22Rv1 (cell line): Measurements from ENCODE around the gene CDK3.

Experiments used
- H3K27ac ChIP-seq: fragments of 450-650 bp; 2 replicates; pipeline ENCODE4 v1.5.1; 2017
- CTCF ChIP-seq: fragments of 450-650 bp; IDR thresholded peaks from 2 replicates; pipeline ENCODE4 v1.5.1; 2017; ENCODE audit warnings: mild to moderate bottlenecking
- ZFX ChIP-seq: fragments of 450-650 bp; IDR thresholded peaks from 2 replicates; pipeline ENCODE4 v1.6.1; 2017; ENCODE audit warnings: antibody characterized with exemption, borderline replicate concordance

Gene CDK3

GRCh38 chr17:75981019-75981615 is 19.5 kb upstream of the CDK3 start:
- TF ChIP-seq CTCF, result no peak
- TF ChIP-seq ZFX, result no peak
- no peak overlapping the region for H3K27ac ChIP-seq

- no peak for TF ChIP-seq ZFX
- TF ChIP-seq CTCF, result no peak
- no peak overlapping the region for H3K27ac ChIP-seq
Measured at GRCh38 chr17:75983501-75984181, 17.0 kb upstream of the CDK3 start.

- no peak for TF ChIP-seq CTCF
- no peak overlapping the region for H3K27ac ChIP-seq
Measured at GRCh38 chr17:75985986-75986385, 14.7 kb upstream of the CDK3 start.

GRCh38 chr17:75987041-75987440 is 13.6 kb upstream of the CDK3 start:
- no peak for TF ChIP-seq ZFX
- no peak for TF ChIP-seq CTCF
- H3K27ac ChIP-seq, result no peak overlapping the region

DNA sequence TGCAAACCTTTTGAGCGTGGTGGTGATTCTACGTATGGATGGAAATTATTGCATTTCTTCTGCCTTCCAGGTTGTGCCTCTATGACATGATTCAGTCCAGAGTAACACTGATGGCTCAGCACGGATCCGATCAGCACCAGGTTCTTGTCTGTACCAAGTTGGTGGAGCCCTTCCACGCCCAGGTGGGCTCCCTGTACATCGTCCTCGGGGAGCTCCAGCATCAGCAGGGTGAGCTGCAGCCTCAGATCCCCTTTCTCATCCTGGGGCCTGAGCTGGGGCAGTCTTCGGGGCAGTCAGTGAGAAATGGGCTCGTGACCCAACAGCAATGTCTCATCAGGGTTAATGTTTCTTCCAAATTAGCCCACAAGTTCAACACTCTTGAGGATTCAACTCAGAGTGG is 9.3 kb upstream of the CDK3 start:
- H3K27ac ChIP-seq, result no peak overlapping the region
- TF ChIP-seq CTCF (no peak), ZFX (no peak)

- H3K27ac ChIP-seq, result no peak overlapping the region
- TF ChIP-seq CTCF, result no peak
Measured at GRCh38 chr17:75994802-75995370, 5.8 kb upstream of the CDK3 start.

DNA sequence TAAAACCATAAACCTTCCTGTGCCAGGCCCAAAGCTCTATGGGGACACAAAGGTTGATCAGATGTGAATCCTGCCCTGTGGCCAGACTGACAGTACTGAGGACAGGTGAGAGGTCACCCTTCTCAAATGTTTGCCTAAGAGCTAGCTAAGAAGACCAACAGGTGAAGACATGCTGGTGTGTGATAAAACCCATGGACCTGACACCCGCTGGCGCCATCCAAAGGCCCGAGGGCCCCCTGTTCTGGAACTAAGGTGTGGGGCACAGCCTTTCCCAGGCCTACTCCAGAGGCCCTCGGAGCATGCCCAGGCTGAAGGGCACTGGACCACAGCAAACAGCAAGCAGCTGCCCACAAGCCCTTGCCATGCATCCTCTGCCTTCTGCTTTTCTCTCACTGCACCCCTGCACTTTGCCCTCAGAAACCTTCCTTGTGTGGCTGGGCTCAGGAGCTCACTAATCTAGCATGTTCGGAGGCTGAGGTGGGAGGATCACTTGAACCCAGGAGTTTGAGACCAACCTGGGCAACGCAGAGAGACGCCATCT is 5.2 kb upstream of the CDK3 start:
- TF ChIP-seq ZFX, result no peak
- TF ChIP-seq CTCF, result no peak
- no peak overlapping the region for H3K27ac ChIP-seq
